ENCODE measurements around the gene CNOT2.

CNOT2 gene

GRCh38 chr12:70364695-70365397 lies 121.6 kb downstream of the CNOT2 start:
- peak overlapping the region; percentile 60 for H3K4me3 ChIP-seq (ENCODE audit: low read depth, low read length)
- no peak for DNase-seq (ENCODE audit: low read depth)
- TF ChIP-seq CTCF (IDR thresholded peaks at IDR 0.05; ENCODE audit: low read depth, low read length) (no peak), POLR2A (IDR thresholded peaks at IDR 0.05; ENCODE audit: extremely low read depth, insufficient read length) (no peak), MAX (IDR thresholded peaks at IDR 0.05; ENCODE audit: low read depth, low read length) (no peak), MYC (IDR thresholded peaks at IDR 0.05; ENCODE audit: low read depth, low read length) (no peak)

GRCh38 chr12:70365398-70365647 lies 122.1 kb downstream of the CNOT2 start:
- TF ChIP-seq MYC (IDR thresholded peaks at IDR 0.05; ENCODE audit: low read depth, low read length) (no peak), CTCF (IDR thresholded peaks at IDR 0.05; ENCODE audit: low read depth, low read length) (no peak), MAX (IDR thresholded peaks at IDR 0.05; ENCODE audit: low read depth, low read length) (no peak), POLR2A (IDR thresholded peaks at IDR 0.05; ENCODE audit: extremely low read depth, insufficient read length) (no peak)
- no peak for DNase-seq (ENCODE audit: low read depth)
- H3K4me3 ChIP-seq (ENCODE audit: low read depth, low read length), result peak overlapping the region; percentile 60

GRCh38 chr12:70365648-70366518 lies 122.7 kb downstream of the CNOT2 start, which contains the start of gene KCNMB4:
Gene KCNMB4 (plus strand): TSS chr12:70366290. CDS start chr12:70366735, 445 bp downstream.
- TF ChIP-seq POLR2A (IDR thresholded peaks at IDR 0.05; ENCODE audit: extremely low read depth, insufficient read length), result peak; percentile 16
- no peak for TF ChIP-seq MAX (IDR thresholded peaks at IDR 0.05; ENCODE audit: low read depth, low read length)
- no peak for TF ChIP-seq CTCF (IDR thresholded peaks at IDR 0.05; ENCODE audit: low read depth, low read length)
- no peak for TF ChIP-seq MYC (IDR thresholded peaks at IDR 0.05; ENCODE audit: low read depth, low read length)
- peak; percentile 73 for DNase-seq (ENCODE audit: low read depth)
- peak within 1 kb of the TSS; percentile 60 for H3K4me3 ChIP-seq (ENCODE audit: low read depth, low read length)

- TF ChIP-seq CTCF (IDR thresholded peaks at IDR 0.05; ENCODE audit: low read depth, low read length) (no peak), MYC (IDR thresholded peaks at IDR 0.05; ENCODE audit: low read depth, low read length) (no peak), POLR2A (IDR thresholded peaks at IDR 0.05; ENCODE audit: extremely low read depth, insufficient read length) (no peak), MAX (IDR thresholded peaks at IDR 0.05; ENCODE audit: low read depth, low read length) (no peak)
- DNase-seq (ENCODE audit: low read depth), result peak; percentile 63
- peak overlapping the region; percentile 45 for H3K4me3 ChIP-seq (ENCODE audit: low read depth, low read length)
Observed at GRCh38 chr12:70366581-70367257, 123.5 kb downstream of the CNOT2 start.

- no peak overlapping the region for H3K4me3 ChIP-seq (ENCODE audit: low read depth, low read length)
- TF ChIP-seq CTCF (IDR thresholded peaks at IDR 0.05; ENCODE audit: low read depth, low read length) (no peak), MYC (IDR thresholded peaks at IDR 0.05; ENCODE audit: low read depth, low read length) (no peak), MAX (IDR thresholded peaks at IDR 0.05; ENCODE audit: low read depth, low read length) (no peak), POLR2A (IDR thresholded peaks at IDR 0.05; ENCODE audit: extremely low read depth, insufficient read length) (no peak)
- DNase-seq (ENCODE audit: low read depth), result no peak
Observed at GRCh38 chr12:70367258-70368141, 124.3 kb downstream of the CNOT2 start.
